Activated T-cell treated with anti-CD3 and anti-CD28 coated beads for 1 hour (primary cell): ENCODE data around the gene CRISPLD2.
"Not testable (repeated sequence)": the region's sequence is repeated elsewhere in the genome, so short reads cannot be mapped to it uniquely, and the experiment has no call there.

Experiments
- DNase-seq: peaks from one replicate; pipeline ENCODE4 v3.0.0-alpha.2; 2020; ENCODE audit warnings: low read depth

CRISPLD2 gene

GRCh38 chr16:84840687-84841627 is 21.2 kb downstream of the CRISPLD2 start:
- no peak for DNase-seq

- no peak for DNase-seq
Measured at GRCh38 chr16:84841787-84842300, 22.1 kb downstream of the CRISPLD2 start.

GRCh38 chr16:84842516-84843148 is 22.8 kb downstream of the CRISPLD2 start:
- no peak for DNase-seq

GRCh38 chr16:84843149-84844048 is 23.6 kb downstream of the CRISPLD2 start:
- DNase-seq = no peak

GRCh38 chr16:84844049-84844350 is 24.2 kb downstream of the CRISPLD2 start:
- DNase-seq = no peak

- no peak for DNase-seq
Measured at GRCh38 chr16:84844559-84845495, 25.0 kb downstream of the CRISPLD2 start.

- DNase-seq = no peak
Measured at GRCh38 chr16:84845496-84846002, 25.8 kb downstream of the CRISPLD2 start.

GRCh38 chr16:84847564-84848355 is 28.0 kb downstream of the CRISPLD2 start:
- DNase-seq = no peak

- no peak for DNase-seq
Measured at GRCh38 chr16:84848986-84849634, 29.3 kb downstream of the CRISPLD2 start.

GRCh38 chr16:84849751-84850150 is 30.0 kb downstream of the CRISPLD2 start:
- DNase-seq = no peak

- no peak for DNase-seq
Measured at GRCh38 chr16:84850714-84851113, 30.9 kb downstream of the CRISPLD2 start.

- DNase-seq = no peak
Measured at GRCh38 chr16:84851192-84852127, 31.7 kb downstream of the CRISPLD2 start.

GRCh38 chr16:84853534-84853933 is 33.7 kb downstream of the CRISPLD2 start:
- DNase-seq = no peak

GRCh38 chr16:84854759-84855158 is 35.0 kb downstream of the CRISPLD2 start:
- no peak for DNase-seq

GRCh38 chr16:84855435-84856202 is 35.8 kb downstream of the CRISPLD2 start:
- DNase-seq = not testable (repeated sequence)

- DNase-seq = not testable (repeated sequence)
Measured at GRCh38 chr16:84856203-84856581, 36.4 kb downstream of the CRISPLD2 start.

GRCh38 chr16:84856811-84857210 is 37.0 kb downstream of the CRISPLD2 start:
- DNase-seq = not testable (repeated sequence)

- no peak for DNase-seq
Measured at GRCh38 chr16:84859681-84860080, 39.9 kb downstream of the CRISPLD2 start.
